GM12892 (cell line): ENCODE measurements around the gene OR8B2.

Experiments used
- POLR2A ChIP-seq: IDR thresholded peaks from 2 replicates; pipeline ENCODE4 v1.6.1; 2011; ENCODE audit warnings: low read depth, low read length, control low read depth
- POLR2AphosphoS5 ChIP-seq: IDR thresholded peaks from 2 replicates; pipeline ENCODE4 v1.6.1; 2011; ENCODE audit warnings: low read depth, low read length, control low read depth
- TAF1 ChIP-seq: IDR thresholded peaks from 2 replicates; pipeline ENCODE4 v1.6.1; 2011; ENCODE audit warnings: low read depth, mild to moderate bottlenecking, control low read depth, low read length, borderline replicate concordance

- TF ChIP-seq TAF1 (no peak), POLR2A (no peak), POLR2AphosphoS5 (no peak)
Observed at GRCh38 chr11:124402326-124402922, 18.1 kb upstream of the OR8B2 start.
